ENCODE measurements around the gene ATF6B. TPM values are rescaled to one million over a fixed set of nuclear protein-coding genes. Genes with fewer than 3 reads are reported as not detected.

Gene ATF6B
- total and polyA plus RNA-seq, 2 of the 13 experiments (the other 11 are each of a cell fraction or from before 2014, with no cell fraction given), result 18.1 to 44.0 TPM

GRCh38 chr6:32153564-32154513 is 25.8 kb upstream of the ATF6B start, which contains the start of gene PPT2 (continued):
- no peak for TF ChIP-seq TEF (CRISPR knock-in tag; IDR thresholded peaks at IDR 0.05)
- TF ChIP-seq ZNF10 (CRISPR knock-in tag; IDR thresholded peaks at IDR 0.05; ENCODE audit: borderline replicate concordance, low read depth), result no peak
- TF ChIP-seq ZNF121 (CRISPR knock-in tag; IDR thresholded peaks at IDR 0.05), result 0 out of 2 replicates have a peak, but pooled peaks have one; percentile 50
- TF ChIP-seq ATF7 (IDR thresholded peaks at IDR 0.05), result peak; percentile 46; the same call in 1 of the 2 replicates
- peak; percentile 81 for TF ChIP-seq ATF7 (CRISPR knock-in tag; IDR thresholded peaks at IDR 0.05)
- TF ChIP-seq ZNF615 (CRISPR knock-in tag; IDR thresholded peaks at IDR 0.05; ENCODE audit: borderline replicate concordance), result no peak; the same call in 1 of the 2 replicates
- TF ChIP-seq NFAT5 (CRISPR knock-in tag; IDR thresholded peaks at IDR 0.05), result peak; percentile 37; the same call in 1 of the 2 replicates
- peak; percentile 57; the same call in 1 of the 2 replicates for TF ChIP-seq ZNF704 (CRISPR knock-in tag; IDR thresholded peaks at IDR 0.05; ENCODE audit: borderline replicate concordance)
- TF ChIP-seq KLF6 (CRISPR knock-in tag; IDR thresholded peaks at IDR 0.05), result peak; percentile 88; the same call in 1 of the 2 replicates
- no peak for TF ChIP-seq NONO (IDR thresholded peaks at IDR 0.05)
- peak; percentile 74 for TF ChIP-seq NONO (CRISPR knock-in tag; conservative IDR thresholded peaks at IDR 0.05)
- peak; percentile 35 for TF ChIP-seq ARNT2 (CRISPR knock-in tag; IDR thresholded peaks at IDR 0.05; ENCODE audit: low read depth)
- TF ChIP-seq ARID4A (CRISPR knock-in tag; IDR thresholded peaks at IDR 0.05; ENCODE audit: borderline replicate concordance), result peak; percentile 84
- TF ChIP-seq SMAD9 (CRISPR knock-in tag; IDR thresholded peaks at IDR 0.05), result 0 out of 2 replicates have a peak, but pooled peaks have one; percentile 23
- TF ChIP-seq SNAI1 (CRISPR knock-in tag; IDR thresholded peaks at IDR 0.05; ENCODE audit: borderline replicate concordance), result peak; percentile 84; the same call in 1 of the 2 replicates

Measured in HepG2 (cell line).